Esophagus (tissue), 2 donors: ENCODE measurements around the gene SLC27A6. TPM values are rescaled to one million over a fixed set of nuclear protein-coding genes. Genes with fewer than 3 reads are reported as not detected.
"Not testable (repeated sequence)": the region's sequence is repeated elsewhere in the genome, so short reads cannot be mapped to it uniquely, and the experiment has no call there.

Source experiments
- H3K27ac ChIP-seq, 2 donors: one replicate each; pipeline ENCODE4 v1.5.1; 2013; ENCODE audit warnings: low read depth in 2 of 2, mild to moderate bottlenecking in 2 of 2, inconsistent platforms in 1 of 2, low read length in 1 of 2, moderate library complexity in 1 of 2
- H3K27me3 ChIP-seq, 2 donors: one replicate each; pipeline ENCODE4 v1.6.1; 2013; ENCODE audit warnings: low read length in 2 of 2, control low read depth in 1 of 2, mild to moderate bottlenecking in 1 of 2; ENCODE audit not compliant: insufficient read depth in 2 of 2, control insufficient read depth in 1 of 2
- H3K36me3 ChIP-seq, 2 donors: one replicate each; pipeline ENCODE4 v1.6.1; 2013; ENCODE audit warnings: low read length in 1 of 2; ENCODE audit not compliant: control insufficient read depth in 2 of 2, insufficient read depth in 2 of 2
- H3K4me1 ChIP-seq, 2 donors: one replicate each; pipeline ENCODE4 v1.6.1; 2013; ENCODE audit warnings: low read length in 1 of 2; ENCODE audit not compliant: control insufficient read depth in 2 of 2, insufficient read depth in 2 of 2
- H3K4me3 ChIP-seq, 2 donors: one replicate each; pipeline ENCODE4 v1.5.1; 2013; ENCODE audit warnings: low read length in 2 of 2, mild to moderate bottlenecking in 2 of 2, low read depth in 1 of 2, moderate library complexity in 1 of 2
- H3K9me3 ChIP-seq, 2 donors: one replicate each; pipeline ENCODE4 v1.6.1; 2013; ENCODE audit warnings: mild to moderate bottlenecking in 2 of 2, low read depth in 1 of 2, low read length in 1 of 2, moderate library complexity in 1 of 2; ENCODE audit not compliant: control insufficient read depth in 2 of 2, insufficient read depth in 1 of 2
- WGBS, 2 donors: extraction: QIAGEN DNeasy Blood & Tissue Kit; methylation state at CpG; one replicate each; pipeline ENCODE4 v1.1.7; 2013; 5-methylcytosine and 5-hydroxymethylcytosine counted together
- polyA plus RNA-seq, 2 donors: library from polyadenylated mRNA; stranded (reverse); fragments of 200-250 nt; gene quantifications; one replicate each; pipeline ENCODE4 v1.2.3, GENCODE V29; 2013
- donor health status: healthy with polysubstance abuse.
- donor health status: Bipolar disorder and iron deficiency.

Gene SLC27A6
- polyA plus RNA-seq, 2 donors: 0.98 to 3.9 TPM

GRCh38 chr5:129021744-129022143 lies 56.5 kb downstream of the SLC27A6 start:
- no peak overlapping the region for H3K4me3 ChIP-seq
- WGBS, 2 donors: 41 to 65% methylated on average over 2 of the region's 2 CpGs
- no peaks in the 10 kb centered on the region for H3K27me3 ChIP-seq
- no peaks in the 10 kb centered on the region for H3K36me3 ChIP-seq
- H3K27ac ChIP-seq: no peak overlapping the region
- no peaks in the 10 kb centered on the region for H3K4me1 ChIP-seq
- H3K9me3 ChIP-seq: no peaks in the 10 kb centered on the region

GRCh38 chr5:129022599-129022998 lies 57.3 kb downstream of the SLC27A6 start:
- H3K4me3 ChIP-seq: no peak overlapping the region
- H3K27me3 ChIP-seq: no peaks in the 10 kb centered on the region
- no peak overlapping the region for H3K27ac ChIP-seq
- no peaks in the 10 kb centered on the region for H3K4me1 ChIP-seq
- no peaks in the 10 kb centered on the region for H3K9me3 ChIP-seq
- 82 to 83% methylated on average over 2 of the region's 2 CpGs for WGBS, 2 donors
- no peaks in the 10 kb centered on the region for H3K36me3 ChIP-seq

GRCh38 chr5:129027260-129027659 lies 62.0 kb downstream of the SLC27A6 start:
- Histone ChIP-seq H3K4me3 (no peak overlapping the region), H3K4me1 (no peaks in the 10 kb centered on the region), H3K36me3 (no peaks in the 10 kb centered on the region), H3K27me3 (no peaks in the 10 kb centered on the region), H3K27ac (no peak overlapping the region), H3K9me3 (no peaks in the 10 kb centered on the region)
- 79 to 83% methylated on average over 1 of the region's 1 CpG for WGBS, 2 donors

- Histone ChIP-seq H3K27me3 (no peaks in the 10 kb centered on the region), H3K4me3 (no peak overlapping the region), H3K27ac (no peak overlapping the region), H3K4me1 (no peaks in the 10 kb centered on the region), H3K9me3 (no peaks in the 10 kb centered on the region), H3K36me3 (no peaks in the 10 kb centered on the region)
Observed at GRCh38 chr5:129031886-129032683, 66.8 kb downstream of the SLC27A6 start.

- not testable (repeated sequence) for H3K4me3 ChIP-seq, H3K27me3 ChIP-seq, H3K4me1 ChIP-seq, H3K36me3 ChIP-seq, H3K27ac ChIP-seq, H3K9me3 ChIP-seq
- WGBS, 2 donors: 87 to 90% methylated on average over 3 of the region's 3 CpGs
Observed at GRCh38 chr5:129036257-129036656, 71.0 kb downstream of the SLC27A6 start.

GRCh38 chr5:129041196-129041881 lies 76.1 kb downstream of the SLC27A6 start:
- Histone ChIP-seq H3K27me3 (no peaks in the 10 kb centered on the region), H3K36me3 (no peaks in the 10 kb centered on the region), H3K9me3 (no peaks in the 10 kb centered on the region), H3K27ac (no peak overlapping the region), H3K4me3 (no peak overlapping the region), H3K4me1 (no peaks in the 10 kb centered on the region)
- 52 to 61% methylated on average over 4 of the region's 4 CpGs for WGBS, 2 donors

GRCh38 chr5:129042306-129042705 lies 77.0 kb downstream of the SLC27A6 start:
- H3K27ac ChIP-seq: no peak overlapping the region
- H3K4me1 ChIP-seq: no peaks in the 10 kb centered on the region
- H3K9me3 ChIP-seq: no peaks in the 10 kb centered on the region
- WGBS, 2 donors: 90 to 92% methylated on average over 4 of the region's 4 CpGs
- no peak overlapping the region for H3K4me3 ChIP-seq
- H3K27me3 ChIP-seq: no peaks in the 10 kb centered on the region
- no peaks in the 10 kb centered on the region for H3K36me3 ChIP-seq

- H3K4me3 ChIP-seq: no peak overlapping the region
- no peaks in the 10 kb centered on the region for H3K9me3 ChIP-seq
- H3K4me1 ChIP-seq: no peaks in the 10 kb centered on the region
- no peaks in the 10 kb centered on the region for H3K36me3 ChIP-seq
- H3K27me3 ChIP-seq: no peaks in the 10 kb centered on the region
- 29 to 48% methylated on average over 1 of the region's 1 CpG for WGBS, 2 donors
- H3K27ac ChIP-seq: no peak overlapping the region
Observed at GRCh38 chr5:129043894-129044293, 78.6 kb downstream of the SLC27A6 start.

GRCh38 chr5:129046151-129046550 lies 80.9 kb downstream of the SLC27A6 start:
- Histone ChIP-seq H3K9me3 (no peaks in the 10 kb centered on the region), H3K4me3 (no peak overlapping the region), H3K4me1 (no peaks in the 10 kb centered on the region), H3K27me3 (no peaks in the 10 kb centered on the region), H3K27ac (no peak overlapping the region), H3K36me3 (no peaks in the 10 kb centered on the region)

GRCh38 chr5:129048509-129048908 lies 83.2 kb downstream of the SLC27A6 start:
- H3K27ac ChIP-seq: no peak overlapping the region
- H3K27me3 ChIP-seq: no peaks in the 10 kb centered on the region
- no peaks in the 10 kb centered on the region for H3K9me3 ChIP-seq
- no peak overlapping the region for H3K4me3 ChIP-seq
- no peaks in the 10 kb centered on the region for H3K4me1 ChIP-seq
- 56 to 62% methylated on average over 2 of the region's 2 CpGs for whole genome bisulfite sequencing, 2 donors
- no peaks in the 10 kb centered on the region for H3K36me3 ChIP-seq
